HG03039 (cell line): ENCODE results near the gene PLEKHB2.
"Not testable (repeated sequence)": the region's sequence is repeated elsewhere in the genome, so short reads cannot be mapped to it uniquely, and the experiment has no call there.

Experiments
- ATAC-seq: cut with Tn5 transposase; IDR thresholded peaks from one replicate; pipeline ENCODE4 v1.9.1; 2021; ENCODE audit warnings: mild to moderate bottlenecking, moderate library complexity; ENCODE audit not compliant: unreplicated experiment

Gene PLEKHB2

DNA sequence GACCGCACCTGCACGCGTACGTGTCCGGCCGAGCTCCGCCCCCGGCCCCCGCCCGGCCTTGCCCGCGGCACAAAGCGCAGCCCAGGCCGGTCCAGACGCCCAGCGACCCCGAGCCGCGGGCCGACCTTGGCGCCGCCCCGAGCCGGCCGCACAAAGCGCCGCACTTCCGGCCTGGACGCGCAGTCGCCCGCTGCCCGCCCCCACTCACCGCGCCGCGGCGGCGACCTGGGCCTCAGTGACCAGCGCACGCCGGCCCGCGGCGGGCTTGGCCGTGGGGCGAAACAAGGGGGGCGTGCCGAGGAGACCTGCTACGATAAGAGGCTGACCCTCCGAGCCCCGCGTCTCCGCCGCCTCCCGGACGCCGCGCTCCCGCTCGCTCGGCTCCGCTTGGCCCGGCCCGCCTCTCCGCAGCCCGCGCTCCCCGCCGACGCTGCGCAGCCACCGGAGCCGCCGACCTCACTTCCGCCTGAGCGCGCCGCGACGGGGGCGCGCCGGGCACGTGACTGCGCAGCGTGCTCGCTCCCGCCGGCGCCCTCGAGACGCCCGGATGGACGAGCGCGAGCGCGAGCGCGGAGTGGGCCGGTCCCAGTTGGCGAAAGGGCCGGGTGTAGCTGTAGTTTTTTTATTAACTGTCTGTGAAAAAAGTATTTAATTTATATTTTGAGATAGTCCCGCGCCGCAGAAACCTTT, 12.0 kb upstream of the PLEKHB2 start, which contains the start of gene FAM168B:
FAM168B (minus strand) TSS at position 455 of the 690 bp plus-strand sequence. CDS start 10,814 bp downstream, outside the sequence.
- peak; percentile 85 for ATAC-seq

DNA sequence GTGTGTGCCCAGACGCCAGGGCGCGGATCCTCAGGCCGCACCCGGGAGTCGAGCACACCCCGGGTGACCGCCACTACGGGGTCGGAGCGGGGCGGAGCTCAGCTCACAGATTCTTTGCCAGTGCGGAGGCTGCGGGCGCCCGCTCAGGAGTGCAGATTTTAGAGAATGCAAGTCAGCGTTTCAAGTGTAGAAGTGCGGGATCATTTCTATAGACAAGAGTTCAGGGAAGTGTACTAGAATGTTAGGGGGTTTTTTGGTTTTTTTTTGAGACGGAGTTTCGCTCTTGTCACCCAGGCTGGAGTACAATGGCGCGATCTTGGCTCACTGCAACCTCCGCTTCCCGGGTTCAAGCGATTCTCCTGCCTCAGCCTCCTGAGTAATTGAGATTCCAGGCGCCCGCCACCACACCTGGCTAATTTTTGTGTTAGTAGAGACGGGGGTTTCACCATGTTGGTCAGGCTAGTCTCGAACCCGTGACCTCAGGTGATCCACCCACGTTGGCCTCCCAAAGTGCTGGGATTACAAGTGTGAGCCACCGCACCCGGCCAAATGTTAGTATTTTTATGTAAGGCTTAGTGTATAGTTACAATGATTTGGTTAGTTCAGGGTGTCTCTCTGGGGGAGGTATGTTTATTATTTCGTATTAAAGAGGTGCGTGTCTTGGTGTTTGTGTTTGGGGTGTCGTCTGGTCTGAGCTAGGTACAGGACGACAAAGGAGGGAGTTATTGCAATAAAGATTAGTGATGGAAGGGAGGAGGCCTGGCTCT, 11.3 kb upstream of the PLEKHB2 start:
- peak; percentile 64 for ATAC-seq

DNA sequence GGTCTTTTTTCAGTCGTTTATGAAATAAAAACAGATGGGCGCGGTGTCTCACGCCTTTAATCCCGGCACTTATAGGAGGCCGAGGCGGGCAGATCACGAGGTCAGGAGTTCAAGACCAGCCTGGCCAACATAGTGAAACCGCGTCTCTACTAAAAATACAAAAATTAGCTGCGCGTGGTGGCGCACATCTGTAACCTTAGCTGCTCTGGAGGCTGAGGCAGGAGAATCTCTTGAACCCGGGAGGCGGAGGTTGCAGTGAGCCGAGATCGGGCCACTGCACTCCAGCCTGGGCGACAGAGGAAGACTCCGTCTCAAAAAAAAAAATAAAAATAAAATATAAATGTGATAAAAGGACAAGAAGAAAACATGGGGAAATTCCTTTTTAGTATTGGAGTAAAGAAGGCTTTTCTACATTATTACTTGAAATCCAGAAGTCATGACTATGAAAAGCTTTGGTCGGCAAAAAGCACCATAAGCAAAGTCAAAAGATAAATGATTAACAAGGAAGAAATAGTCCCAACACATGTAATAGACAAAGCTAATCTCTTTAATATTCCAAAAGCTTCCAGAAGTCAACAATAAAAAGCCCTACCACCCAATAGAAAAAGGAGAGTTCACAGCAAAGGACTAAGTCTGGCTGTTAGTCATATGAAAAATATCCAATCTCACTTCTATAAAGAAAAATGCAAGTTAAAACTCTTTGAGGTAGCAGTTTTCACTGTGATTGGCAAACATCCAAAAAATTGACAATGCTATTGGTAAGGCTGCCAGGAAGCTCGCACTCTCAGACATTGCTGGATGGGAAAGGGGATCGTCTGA, 10.5 kb upstream of the PLEKHB2 start:
- no peak for ATAC-seq

DNA sequence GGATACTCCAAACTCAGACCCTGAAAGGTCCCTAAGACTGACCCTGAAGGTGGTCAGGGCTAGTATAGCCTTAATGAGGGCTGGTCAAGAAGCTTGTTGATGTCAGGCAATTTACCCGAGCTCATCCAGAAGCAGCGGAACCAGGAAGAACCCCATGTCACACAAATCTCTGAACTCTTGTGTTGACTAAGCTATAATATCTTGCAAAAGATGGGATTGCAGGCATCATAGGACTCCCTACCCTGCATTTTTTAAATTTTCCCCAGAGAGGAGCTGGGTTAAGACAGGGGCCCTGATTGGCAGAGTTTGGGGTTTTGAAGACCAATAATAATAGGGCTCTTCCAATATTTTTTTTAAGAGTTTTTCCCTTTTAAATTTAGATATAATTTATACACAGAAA, 2.0 kb upstream of the PLEKHB2 start:
- no peak for ATAC-seq

DNA sequence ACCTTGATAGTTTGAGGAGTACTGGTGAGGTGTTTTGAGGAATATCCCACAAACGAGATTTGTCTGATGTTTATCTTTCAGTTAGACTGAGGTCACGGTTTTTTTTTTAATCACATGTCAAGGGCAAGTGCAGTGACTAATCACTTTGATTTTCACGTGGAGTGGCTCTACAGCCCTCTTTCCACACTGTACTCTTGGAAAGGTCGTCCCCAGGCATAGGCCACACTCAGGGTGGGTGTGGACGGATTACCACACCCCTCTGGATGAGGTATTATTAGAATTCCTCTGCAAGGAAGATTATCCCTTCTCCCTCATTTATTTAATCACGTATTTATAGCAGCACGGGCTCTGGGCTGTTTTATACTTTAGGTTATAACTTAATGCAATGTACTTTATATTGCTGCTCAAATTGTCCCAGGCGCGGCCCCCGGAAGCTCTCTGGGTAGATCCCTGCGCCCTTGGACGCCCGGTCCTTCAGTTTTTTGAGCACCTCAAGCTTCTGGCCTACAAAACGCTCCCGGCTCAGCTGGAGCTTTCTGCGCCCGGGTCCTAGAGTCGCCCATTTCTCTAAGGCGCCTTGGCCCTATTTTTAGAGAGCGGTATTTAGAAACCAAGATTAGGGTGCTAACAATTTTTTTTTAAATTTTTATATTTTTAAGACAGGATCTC, 515 bp upstream of the PLEKHB2 start:
- ATAC-seq = peak; percentile 43

DNA sequence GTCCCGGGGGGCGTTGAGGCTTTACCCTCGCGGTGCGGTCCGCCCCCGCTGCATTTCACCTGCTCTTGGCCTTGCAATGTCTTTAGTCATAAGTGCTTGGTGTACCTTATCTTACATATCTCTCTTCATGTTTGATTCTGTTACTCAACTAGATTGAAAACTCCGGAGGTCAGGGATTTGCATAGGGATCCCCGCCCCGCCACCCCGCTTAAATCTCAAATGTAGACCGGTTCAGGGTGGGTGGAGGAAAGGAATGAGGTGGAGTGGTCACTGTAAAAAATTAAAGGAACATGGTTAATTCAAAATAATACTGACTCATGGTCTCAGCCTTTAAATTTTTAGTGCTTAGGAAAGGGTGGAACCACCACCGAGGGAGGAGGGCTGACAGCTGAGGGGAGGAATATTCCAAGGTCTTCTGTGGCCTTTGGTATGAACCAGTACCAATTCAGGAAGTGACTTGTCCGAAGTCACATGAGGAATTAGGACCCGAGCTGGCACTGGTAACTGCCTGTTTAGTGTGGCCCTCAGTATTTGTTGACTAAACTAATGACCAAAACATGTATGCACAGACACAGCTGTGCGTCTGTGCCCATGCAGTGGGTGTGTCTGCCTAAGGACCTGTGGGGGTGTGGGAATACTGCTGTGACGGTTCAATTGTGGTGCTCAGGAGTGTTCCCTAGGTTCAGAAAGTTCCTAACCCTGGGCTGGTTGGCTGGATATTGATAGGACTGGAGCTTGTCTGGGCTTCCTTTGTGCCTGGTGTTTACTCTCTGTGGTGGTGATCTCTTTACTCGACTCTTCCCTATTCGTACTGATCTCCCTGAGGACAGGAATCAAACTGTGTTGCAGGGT, 1.0 kb downstream of the PLEKHB2 start:
- ATAC-seq = peak; percentile 35

DNA sequence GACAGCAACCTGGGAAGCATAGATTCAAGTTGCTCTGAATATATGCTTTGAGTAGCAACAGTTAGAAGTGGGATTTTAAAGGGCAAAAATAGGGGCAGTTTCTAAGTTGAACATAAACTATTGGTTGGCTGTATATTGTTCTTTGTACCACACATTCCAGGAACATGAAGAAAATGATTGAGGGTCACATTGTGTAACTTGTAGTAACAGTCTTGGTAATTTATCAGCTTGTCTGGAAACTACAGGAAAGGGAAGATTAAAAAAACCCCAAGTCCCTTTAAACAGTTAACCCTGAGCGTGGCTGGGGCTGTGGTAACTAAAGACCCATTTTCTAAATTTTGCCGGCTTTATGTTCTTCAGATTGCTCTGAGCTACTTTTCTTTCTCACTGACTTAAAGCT, 7.4 kb downstream of the PLEKHB2 start:
- no peak for ATAC-seq

DNA sequence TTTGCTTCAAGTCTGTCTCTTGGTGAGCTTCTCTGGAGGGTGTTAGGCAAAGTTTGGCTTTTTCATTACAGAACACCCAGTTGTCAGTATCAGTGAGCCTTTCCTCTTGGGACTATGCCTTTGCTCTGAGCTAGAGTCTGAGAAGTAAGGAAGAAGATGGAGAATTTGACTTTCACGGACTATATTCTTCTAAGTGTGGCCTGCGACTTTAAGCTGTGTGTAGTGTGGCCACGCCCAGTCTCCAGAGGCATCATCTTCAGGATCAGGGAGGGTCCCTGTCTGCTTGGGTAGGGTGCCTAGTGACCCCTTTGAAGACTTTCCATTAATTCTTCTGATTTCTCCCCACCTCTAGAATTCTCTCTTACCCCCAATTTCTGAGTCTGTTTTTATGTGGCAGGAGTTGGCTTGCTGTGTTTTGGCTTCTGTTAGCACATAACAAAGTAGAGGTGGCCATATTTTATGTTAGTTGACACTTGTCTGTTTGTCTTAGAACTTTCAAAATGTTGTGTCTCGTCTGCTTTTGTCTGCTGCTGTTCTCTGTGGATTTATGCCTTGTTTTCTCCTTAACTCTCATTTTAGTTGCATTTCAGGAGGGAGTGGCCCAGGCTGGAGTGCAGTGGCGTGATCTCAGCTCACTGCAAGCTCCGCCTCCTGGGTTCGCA, 8.6 kb downstream of the PLEKHB2 start:
- no peak for ATAC-seq

DNA sequence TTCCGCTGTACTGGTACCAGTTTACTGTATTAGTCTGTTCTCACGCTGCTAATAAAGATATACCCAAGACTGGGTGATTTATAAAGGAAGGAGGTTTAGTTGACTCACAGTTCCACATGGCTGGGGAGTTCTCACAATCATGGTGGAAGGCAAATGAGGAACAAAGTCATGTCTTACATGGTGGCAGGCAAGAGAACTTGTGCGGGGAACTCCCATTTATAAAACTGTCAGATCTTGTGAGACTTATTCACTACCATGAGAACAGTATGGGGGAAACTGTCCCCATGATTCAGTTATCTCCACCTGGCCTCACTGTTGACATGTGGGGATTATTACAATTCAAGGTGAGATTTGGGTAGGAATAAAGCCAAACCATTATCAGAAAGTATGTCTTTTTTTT, 9.8 kb downstream of the PLEKHB2 start:
- ATAC-seq = not testable (repeated sequence)

DNA sequence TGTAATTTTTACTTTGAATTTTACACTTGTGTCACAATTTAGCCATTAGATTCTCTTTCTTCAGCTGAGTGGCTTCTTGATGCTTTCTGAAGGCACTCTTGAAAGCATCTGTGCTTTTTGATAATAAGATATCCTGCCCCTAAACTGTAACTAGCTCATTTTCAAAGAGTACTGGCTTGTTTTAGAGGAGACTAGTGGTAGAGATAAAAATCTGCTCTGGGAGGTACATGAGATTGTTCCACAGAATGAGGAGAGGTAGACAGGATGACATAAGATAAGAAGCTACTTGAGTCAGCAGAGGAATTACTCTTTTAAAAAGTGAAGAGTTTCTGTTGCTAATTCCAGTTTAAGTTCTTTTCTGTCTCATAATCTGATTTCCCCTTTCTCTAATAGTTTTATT, 10.6 kb downstream of the PLEKHB2 start:
- ATAC-seq = no peak

DNA sequence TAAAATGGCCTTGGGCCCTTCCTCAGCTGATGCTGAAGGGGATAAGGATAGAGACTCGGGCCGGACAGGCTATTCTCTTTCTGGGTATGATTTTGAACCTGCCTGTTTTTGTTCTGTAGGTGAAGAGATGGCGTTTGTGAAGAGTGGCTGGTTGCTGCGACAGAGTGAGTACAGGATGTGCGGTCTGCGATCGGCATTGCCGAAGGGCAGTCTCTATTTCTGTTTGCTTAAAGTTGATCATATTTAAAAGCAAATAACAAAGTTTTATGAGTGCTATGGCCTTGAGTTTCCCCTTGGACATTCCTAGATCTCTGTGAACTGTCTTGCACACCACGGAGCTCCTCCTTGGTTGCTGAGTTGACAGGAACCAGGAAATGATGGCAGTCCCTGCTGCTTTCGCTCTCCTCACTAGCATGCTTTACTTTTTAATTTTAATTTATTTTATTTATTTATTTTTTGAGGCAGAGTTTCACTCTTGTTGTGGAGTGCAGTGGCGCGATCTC, 15.7 kb downstream of the PLEKHB2 start:
- no peak for ATAC-seq

DNA sequence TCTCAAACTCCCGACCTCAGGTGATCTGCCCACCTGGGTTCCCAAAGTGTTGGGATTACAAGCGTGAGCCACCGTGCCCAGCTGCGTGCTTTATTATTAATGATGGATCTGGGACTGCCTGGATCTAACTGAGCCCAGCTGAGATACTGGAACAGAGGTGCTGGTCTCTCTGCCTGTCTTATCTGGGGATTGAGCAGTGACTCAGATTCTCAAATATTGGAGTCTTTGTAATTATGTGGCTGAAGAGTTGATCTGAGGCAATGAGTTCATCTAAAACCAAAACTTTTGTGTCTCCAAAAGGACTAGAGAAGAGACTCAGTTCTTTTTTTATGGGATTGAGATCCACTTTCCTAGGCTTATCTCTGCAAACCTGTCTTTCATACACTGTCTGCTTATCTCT, 16.3 kb downstream of the PLEKHB2 start:
- ATAC-seq = no peak

DNA sequence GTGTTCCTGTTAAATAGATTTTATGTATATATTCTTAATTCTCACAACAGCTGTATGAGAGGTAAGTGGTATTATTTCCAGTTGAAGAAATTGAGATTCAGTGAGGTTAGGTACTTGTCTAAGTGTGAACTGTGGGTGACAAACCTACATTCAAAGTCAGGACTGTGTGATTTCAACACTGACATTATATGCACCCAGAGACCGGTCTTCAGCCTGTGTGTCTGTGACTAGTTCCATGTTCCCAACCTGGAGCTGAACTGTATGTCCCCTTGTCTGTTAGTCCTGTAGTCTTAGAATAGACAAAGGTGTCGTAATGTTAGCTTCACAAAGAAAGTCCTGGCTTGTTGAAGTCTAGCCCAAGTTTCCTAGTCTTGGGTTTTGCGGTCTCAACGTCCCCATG, 17.4 kb downstream of the PLEKHB2 start:
- ATAC-seq = no peak

DNA sequence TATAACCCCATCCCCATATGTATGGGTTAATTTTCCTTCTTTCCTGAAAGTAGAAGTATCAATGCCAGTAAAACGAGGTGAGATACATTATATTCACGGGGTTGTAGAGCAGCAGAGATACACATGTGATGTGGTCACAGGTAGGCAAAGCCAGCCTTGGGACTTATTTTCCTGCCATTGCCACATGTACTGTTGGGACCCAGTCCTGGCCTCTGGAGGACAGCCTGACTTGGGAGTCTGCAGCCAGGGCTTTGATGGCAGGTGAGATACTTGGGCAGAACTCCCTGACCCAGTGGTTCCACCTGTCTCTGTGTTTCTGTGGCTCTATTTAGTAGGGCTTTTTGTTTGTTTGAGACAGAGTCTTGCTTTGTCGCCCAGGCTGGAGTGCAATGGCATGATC, 18.1 kb downstream of the PLEKHB2 start:
- ATAC-seq = no peak

DNA sequence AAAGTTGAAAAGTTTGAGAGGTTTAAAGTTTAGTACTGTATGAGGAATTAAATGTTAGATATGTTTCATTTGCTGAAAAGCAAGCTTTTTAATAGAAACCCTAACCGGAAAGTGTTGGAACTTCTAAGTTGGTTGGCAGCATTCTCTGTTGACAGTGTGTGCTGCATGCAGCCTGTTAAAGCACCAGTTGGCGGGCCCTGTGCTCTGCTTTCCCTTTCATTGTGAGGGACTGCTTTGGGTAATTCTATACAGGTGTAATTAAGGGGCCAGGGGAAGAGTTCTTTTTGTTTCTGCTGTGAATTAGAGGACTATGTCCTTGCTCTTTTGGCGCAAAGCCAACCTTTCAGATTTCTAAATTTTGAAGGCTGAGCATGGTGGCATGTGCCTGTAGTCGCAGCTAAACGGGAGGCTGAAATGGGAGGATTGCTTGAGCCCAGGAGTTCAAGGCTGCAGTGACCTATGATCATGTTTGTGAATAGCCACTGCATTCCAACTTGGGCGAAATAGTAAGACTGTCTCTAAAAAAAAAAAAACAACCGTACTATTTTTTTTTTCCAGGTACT, 20.1 kb downstream of the PLEKHB2 start:
- no peak for ATAC-seq

DNA sequence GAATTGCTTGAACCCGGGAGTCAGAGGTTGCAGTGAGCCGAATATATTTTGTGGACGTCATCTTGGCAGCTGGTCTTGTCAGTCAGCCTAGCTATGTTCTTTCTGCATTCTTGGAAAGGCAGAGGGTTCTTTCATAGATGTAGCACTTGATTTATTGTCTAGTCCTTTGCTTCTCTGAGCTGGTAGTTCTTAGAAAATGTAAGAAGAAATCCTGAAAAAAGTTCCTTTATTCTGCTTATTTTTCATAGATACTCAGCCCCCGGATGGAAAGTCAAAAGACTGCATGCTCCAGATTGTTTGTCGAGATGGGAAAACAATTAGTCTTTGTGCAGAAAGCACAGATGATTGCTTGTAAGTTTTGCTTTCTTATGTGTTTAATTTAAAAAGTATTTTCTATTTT, 21.3 kb downstream of the PLEKHB2 start:
- ATAC-seq = no peak

DNA sequence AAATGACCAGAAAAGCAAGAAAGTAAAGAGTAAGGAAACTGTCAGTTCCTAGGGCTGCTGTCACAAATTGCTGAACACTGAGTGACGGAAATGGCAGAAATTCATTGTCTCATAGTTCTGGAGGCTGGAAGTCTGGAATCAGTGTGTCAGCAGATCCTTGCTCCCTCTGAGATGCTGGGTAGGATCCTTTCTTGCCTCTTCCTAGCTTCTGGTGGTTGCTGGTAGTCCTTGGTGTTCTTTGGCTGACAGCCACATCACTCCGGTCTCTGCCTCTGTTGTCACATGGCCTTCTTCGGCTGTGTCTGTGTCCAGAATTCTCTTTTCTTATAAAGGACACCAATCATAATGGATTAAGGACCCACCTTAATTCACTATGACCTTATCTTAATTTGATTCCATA, 21.9 kb downstream of the PLEKHB2 start:
- no peak for ATAC-seq

DNA sequence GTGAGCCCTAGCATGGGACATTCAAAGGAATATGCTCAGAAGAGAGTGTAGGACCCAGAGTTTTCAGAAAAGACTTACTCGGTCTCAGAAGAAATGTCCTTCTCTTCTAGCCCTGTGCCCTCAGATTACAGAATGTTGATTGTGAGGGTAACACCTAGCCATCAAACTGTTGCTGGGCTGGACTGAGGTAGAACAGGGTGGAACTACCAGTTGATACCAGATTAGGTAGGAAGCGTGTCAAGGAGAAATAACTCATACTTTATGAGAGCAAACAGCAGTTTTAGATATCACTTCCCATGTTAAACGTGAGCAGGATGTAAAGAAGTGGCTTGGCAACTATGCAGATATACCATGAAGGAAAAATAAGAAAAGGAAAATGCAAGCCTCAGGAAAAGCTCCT, 22.8 kb downstream of the PLEKHB2 start:
- ATAC-seq = no peak

DNA sequence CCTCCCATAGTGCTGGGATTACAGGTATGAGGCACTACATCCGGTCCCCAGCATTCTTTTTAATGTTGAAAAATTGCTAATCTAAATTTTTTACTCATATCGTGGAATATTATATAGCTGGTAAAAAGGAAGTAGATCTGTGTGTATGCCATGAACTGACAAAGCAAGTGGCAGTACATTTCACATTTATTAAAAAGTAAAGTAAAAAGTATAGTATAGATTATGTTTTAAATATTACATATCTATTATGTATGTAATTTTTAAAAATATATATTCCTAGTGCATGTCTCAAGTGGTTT, 25.1 kb downstream of the PLEKHB2 start:
- no peak for ATAC-seq
